Right forelimb (tissue), 1 donor: ENCODE data around the gene IQCC.

Source experiments
- DNase-seq: peaks from one replicate; pipeline ENCODE4 v3.0.0-alpha.2; 2018

Gene IQCC

GRCh38 chr1:32224285-32224684 lies 18.8 kb downstream of the IQCC start:
- DNase-seq, result no peak

- no peak for DNase-seq
Measured at GRCh38 chr1:32228771-32229170, 23.3 kb downstream of the IQCC start.

- DNase-seq, result no peak
Measured at GRCh38 chr1:32231843-32232432, 26.5 kb downstream of the IQCC start.

- no peak for DNase-seq
Measured at GRCh38 chr1:32232558-32233304, 27.3 kb downstream of the IQCC start.

GRCh38 chr1:32234792-32235191 lies 29.3 kb downstream of the IQCC start:
- DNase-seq, result no peak

GRCh38 chr1:32239337-32239736 lies 33.9 kb downstream of the IQCC start:
- DNase-seq, result no peak

- no peak for DNase-seq
Measured at GRCh38 chr1:32239790-32240139, 34.3 kb downstream of the IQCC start.

- peak; percentile 81 for DNase-seq
Measured at GRCh38 chr1:32240140-32240951, 34.9 kb downstream of the IQCC start.

- peak; percentile 77 for DNase-seq
Measured at GRCh38 chr1:32241001-32241763, 35.7 kb downstream of the IQCC start.

GRCh38 chr1:32242341-32242851 lies 36.9 kb downstream of the IQCC start:
- no peak for DNase-seq

GRCh38 chr1:32246888-32247273 lies 41.4 kb downstream of the IQCC start, which contains the start of gene FAM167B:
FAM167B (plus strand) TSS chr1:32247222; CDS start chr1:32247422, 200 bp downstream.
- no peak for DNase-seq

GRCh38 chr1:32247452-32247851 lies 42.0 kb downstream of the IQCC start:
- DNase-seq, result no peak

- peak; percentile 79 for DNase-seq
Measured at GRCh38 chr1:32247983-32248889, 42.8 kb downstream of the IQCC start.

GRCh38 chr1:32249831-32250525 lies 44.5 kb downstream of the IQCC start:
- peak; percentile 50 for DNase-seq

GRCh38 chr1:32250893-32251716 lies 45.6 kb downstream of the IQCC start, which contains the start of gene LCK:
LCK (plus strand) TSS chr1:32251265; CDS start chr1:32274330, 23,065 bp downstream.
- no peak for DNase-seq

- DNase-seq, result no peak
Measured at GRCh38 chr1:32255072-32256071, 49.9 kb downstream of the IQCC start.

- no peak for DNase-seq
Measured at GRCh38 chr1:32256473-32257226, 51.2 kb downstream of the IQCC start.

- DNase-seq, result no peak
Measured at GRCh38 chr1:32257227-32257508, 51.7 kb downstream of the IQCC start.
